Astrocyte of the cerebellum (primary cell): ENCODE measurements around the gene ALPP.

Source experiments
- DNase-seq: peaks from one replicate; pipeline ENCODE4 v3.0.0-alpha.2; 2011; ENCODE audit warnings: low read depth
- H3K4me3 ChIP-seq: 2 replicates; pipeline ENCODE4 v1.5.1; 2011; ENCODE audit warnings: mild to moderate bottlenecking, low read depth, low read length, moderate library complexity
- CTCF ChIP-seq: IDR thresholded peaks from 2 replicates; pipeline ENCODE4 v1.5.1; 2012; ENCODE audit warnings: low read length, low read depth, moderate library complexity, mild to moderate bottlenecking; ENCODE audit errors: missing control alignments
- in situ Hi-C: cut with HindIII; loops from 2 replicates; pipeline ENCODE4 v1.10.0; 2017; ENCODE audit warnings: low sequenced_read_pairs

The ALPP gene

GRCh38 chr2:232339121-232340081 is 39.1 kb upstream of the ALPP start:
- TF ChIP-seq CTCF, result peak; percentile 8
- H3K4me3 ChIP-seq, result no peak overlapping the region
- in situ Hi-C loops, result no loop called here
- DNase-seq, result no peak

- TF ChIP-seq CTCF, result no peak
- DNase-seq, result no peak
- H3K4me3 ChIP-seq, result no peak overlapping the region
- in situ Hi-C loops, result no loop called here
These were observed 38.2 kb upstream of the ALPP start for GRCh38 chr2:232340171-232340935.

GRCh38 chr2:232341061-232341738 is 37.4 kb upstream of the ALPP start:
- no peak for TF ChIP-seq CTCF
- no peak for DNase-seq
- in situ Hi-C loops, result no loop called here
- H3K4me3 ChIP-seq, result no peak overlapping the region

- in situ Hi-C loops, result no loop called here
- DNase-seq, result no peak
- H3K4me3 ChIP-seq, result no peak overlapping the region
- TF ChIP-seq CTCF, result no peak
These were observed 36.8 kb upstream of the ALPP start for GRCh38 chr2:232341739-232342126.

GRCh38 chr2:232342635-232343565 is 35.7 kb upstream of the ALPP start:
- DNase-seq, result no peak
- in situ Hi-C loops, result no loop called here
- H3K4me3 ChIP-seq, result no peak overlapping the region
- TF ChIP-seq CTCF, result no peak
